NCI-H2029 (cell line): ENCODE results near the gene PPP4R1.

Experiments used
- DNase-seq: peaks from one replicate; lab custom pipeline; 2025; lab: John Stamatoyannopoulos, UW

The PPP4R1 gene

DNA sequence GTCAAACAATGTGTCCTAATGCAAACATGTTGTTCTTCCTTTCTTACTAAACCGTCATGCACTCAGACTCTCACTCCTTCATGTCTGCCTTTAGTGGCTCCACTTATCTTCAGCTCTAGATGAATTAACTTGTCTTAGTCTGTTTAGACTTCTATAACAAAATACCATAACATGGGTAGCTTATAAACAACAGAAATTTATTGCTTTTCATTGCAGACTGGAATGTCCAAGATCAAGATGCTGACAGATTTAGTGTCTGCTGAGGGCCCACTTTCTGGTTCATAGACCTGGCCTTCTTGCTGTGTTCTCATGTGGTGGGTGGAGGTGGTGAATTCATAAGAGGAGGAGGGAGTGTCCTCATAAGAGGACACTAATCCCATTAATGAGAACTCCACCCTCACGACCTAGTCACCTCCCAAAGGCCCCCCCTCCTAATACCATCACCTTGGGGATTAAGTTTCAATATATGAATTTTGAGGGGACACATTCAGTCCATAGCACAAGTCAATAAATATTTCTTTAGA is 106.7 kb downstream of the PPP4R1 start:
- DNase-seq, result no peak

GRCh38 chr18:9506046-9506792 is 108.1 kb downstream of the PPP4R1 start:
- peak; percentile 29 for DNase-seq
